Measurements from ENCODE around the gene GPN1.

DNA sequence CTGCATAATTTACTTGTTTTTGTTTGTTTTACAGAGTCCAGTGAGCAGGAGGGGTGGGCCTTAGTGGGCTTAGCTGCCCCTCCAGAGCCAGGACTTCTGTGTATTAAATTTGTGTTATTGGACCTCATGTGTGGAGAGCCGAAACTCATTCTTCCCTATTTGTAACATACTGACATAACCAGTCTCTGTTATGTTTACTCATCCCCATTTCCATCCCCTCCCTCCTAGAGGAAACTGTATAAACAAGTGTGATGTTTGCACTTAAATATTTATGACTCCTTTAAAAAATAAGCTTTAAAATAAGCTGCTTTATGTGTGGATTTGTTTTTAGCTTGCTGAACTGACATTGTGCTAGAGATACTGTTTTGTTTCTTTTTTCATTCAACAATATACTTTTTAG is 32.2 kb upstream of the GPN1 start:
- TF ChIP-seq CTCF (IDR thresholded peaks at IDR 0.05; ENCODE audit: insufficient read depth, low read depth, low read length) (no peak), EZH2 (IDR thresholded peaks at IDR 0.05; ENCODE audit: insufficient read depth, low read length) (no peak)
